Measurements from ENCODE around the gene PCMT1. TPM values are rescaled to one million over a fixed set of nuclear protein-coding genes. Genes with fewer than 3 reads are reported as not detected.

PCMT1 gene
- total and polyA plus RNA-seq, 2 of the 13 experiments (the other 11 are each of a cell fraction or from before 2014, with no cell fraction given), result 112 to 169 TPM

DNA sequence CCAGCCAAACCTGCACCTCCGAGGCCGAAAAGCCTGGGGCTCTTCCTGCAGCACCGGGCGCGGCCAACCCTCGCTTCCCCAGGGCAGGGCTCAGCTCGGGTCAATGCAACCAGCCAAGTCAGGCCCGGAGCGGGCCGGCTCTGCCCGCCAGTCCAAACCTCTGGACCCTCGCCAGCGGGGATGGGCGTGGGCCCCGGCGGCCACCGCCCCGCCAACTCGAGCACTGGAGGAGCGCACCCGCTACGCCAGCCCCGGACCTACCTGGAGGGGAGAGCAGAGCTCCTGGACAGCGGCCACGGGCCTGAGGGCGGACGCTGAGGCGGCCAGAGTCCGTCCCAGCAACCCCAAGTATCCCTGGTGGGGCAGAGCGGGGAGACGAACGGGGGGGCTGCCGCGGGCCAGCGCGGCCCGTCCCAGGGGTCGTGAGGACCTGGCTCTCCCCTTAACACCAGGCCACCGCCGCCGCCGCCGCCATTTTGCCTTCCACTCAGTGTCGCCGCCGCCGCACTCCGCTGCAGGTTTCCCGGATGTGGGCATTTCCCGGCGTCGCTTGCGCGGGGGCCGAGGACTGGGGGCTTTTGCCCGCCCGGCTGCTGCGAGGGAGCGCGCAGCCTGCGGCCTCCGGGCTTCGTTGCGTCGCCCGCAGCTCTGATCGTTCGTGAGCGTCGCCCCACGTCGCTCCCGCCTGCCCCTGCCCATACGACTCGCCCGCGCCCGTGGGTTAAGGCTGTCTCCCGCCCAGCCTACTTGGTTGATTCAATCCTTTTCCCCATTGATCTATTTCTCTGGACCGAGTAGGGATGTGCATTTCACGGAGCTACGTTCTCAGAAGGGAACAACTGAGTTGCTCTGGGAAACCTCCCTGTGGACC is 31.7 kb upstream of the PCMT1 start, which contains the start of gene LATS1 (continued):
- no peak for TF ChIP-seq MAFG (CRISPR knock-in tag; IDR thresholded peaks at IDR 0.05)
- no peak for TF ChIP-seq MBD4 (IDR thresholded peaks at IDR 0.05; ENCODE audit: borderline replicate concordance, low read length)
- peak; percentile 81 for TF ChIP-seq ZNF616 (CRISPR knock-in tag; IDR thresholded peaks at IDR 0.05; ENCODE audit: low read depth)
- TF ChIP-seq, protein P1, sequence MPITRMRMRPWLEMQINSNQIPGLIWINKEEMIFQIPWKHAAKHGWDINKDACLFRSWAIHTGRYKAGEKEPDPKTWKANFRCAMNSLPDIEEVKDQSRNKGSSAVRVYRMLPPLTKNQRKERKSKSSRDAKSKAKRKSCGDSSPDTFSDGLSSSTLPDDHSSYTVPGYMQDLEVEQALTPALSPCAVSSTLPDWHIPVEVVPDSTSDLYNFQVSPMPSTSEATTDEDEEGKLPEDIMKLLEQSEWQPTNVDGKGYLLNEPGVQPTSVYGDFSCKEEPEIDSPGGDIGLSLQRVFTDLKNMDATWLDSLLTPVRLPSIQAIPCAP (CRISPR knock-in tag; IDR thresholded peaks at IDR 0.05; ENCODE audit: low read depth), result peak; percentile 94
- peak; percentile 91 for TF ChIP-seq NR2C2 (CRISPR knock-in tag; IDR thresholded peaks at IDR 0.05; ENCODE audit: borderline replicate concordance)
- TF ChIP-seq, protein P2, sequence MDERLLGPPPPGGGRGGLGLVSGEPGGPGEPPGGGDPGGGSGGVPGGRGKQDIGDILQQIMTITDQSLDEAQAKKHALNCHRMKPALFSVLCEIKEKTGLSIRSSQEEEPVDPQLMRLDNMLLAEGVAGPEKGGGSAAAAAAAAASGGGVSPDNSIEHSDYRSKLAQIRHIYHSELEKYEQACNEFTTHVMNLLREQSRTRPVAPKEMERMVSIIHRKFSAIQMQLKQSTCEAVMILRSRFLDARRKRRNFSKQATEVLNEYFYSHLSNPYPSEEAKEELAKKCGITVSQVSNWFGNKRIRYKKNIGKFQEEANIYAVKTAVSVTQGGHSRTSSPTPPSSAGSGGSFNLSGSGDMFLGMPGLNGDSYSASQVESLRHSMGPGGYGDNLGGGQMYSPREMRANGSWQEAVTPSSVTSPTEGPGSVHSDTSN (CRISPR knock-in tag; IDR thresholded peaks at IDR 0.05), result no peak
- TF ChIP-seq ZSCAN20 (CRISPR knock-in tag; IDR thresholded peaks at IDR 0.05; ENCODE audit: borderline replicate concordance), result peak; percentile 50
- TF ChIP-seq SALL1 (CRISPR knock-in tag; IDR thresholded peaks at IDR 0.05), result peak; percentile 90
- TF ChIP-seq EZH2 (conservative IDR thresholded peaks at IDR 0.05; ENCODE audit: low read depth, low read length), result no peak
- TF ChIP-seq, protein P3, sequence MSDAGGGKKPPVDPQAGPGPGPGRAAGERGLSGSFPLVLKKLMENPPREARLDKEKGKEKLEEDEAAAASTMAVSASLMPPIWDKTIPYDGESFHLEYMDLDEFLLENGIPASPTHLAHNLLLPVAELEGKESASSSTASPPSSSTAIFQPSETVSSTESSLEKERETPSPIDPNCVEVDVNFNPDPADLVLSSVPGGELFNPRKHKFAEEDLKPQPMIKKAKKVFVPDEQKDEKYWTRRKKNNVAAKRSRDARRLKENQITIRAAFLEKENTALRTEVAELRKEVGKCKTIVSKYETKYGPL (CRISPR knock-in tag; IDR thresholded peaks at IDR 0.05), result peak; percentile 23; the same call in 1 of the 2 replicates
- TF ChIP-seq ONECUT2 (CRISPR knock-in tag; IDR thresholded peaks at IDR 0.05), result no peak
- TF ChIP-seq, protein P4, sequence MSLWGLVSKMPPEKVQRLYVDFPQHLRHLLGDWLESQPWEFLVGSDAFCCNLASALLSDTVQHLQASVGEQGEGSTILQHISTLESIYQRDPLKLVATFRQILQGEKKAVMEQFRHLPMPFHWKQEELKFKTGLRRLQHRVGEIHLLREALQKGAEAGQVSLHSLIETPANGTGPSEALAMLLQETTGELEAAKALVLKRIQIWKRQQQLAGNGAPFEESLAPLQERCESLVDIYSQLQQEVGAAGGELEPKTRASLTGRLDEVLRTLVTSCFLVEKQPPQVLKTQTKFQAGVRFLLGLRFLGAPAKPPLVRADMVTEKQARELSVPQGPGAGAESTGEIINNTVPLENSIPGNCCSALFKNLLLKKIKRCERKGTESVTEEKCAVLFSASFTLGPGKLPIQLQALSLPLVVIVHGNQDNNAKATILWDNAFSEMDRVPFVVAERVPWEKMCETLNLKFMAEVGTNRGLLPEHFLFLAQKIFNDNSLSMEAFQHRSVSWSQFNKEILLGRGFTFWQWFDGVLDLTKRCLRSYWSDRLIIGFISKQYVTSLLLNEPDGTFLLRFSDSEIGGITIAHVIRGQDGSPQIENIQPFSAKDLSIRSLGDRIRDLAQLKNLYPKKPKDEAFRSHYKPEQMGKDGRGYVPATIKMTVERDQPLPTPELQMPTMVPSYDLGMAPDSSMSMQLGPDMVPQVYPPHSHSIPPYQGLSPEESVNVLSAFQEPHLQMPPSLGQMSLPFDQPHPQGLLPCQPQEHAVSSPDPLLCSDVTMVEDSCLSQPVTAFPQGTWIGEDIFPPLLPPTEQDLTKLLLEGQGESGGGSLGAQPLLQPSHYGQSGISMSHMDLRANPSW (CRISPR knock-in tag; IDR thresholded peaks at IDR 0.05; ENCODE audit: borderline replicate concordance), result peak; percentile 52; the same call in 1 of the 2 replicates
- TF ChIP-seq SMARCC2 (IDR thresholded peaks at IDR 0.05), result no peak
- TF ChIP-seq KDM5A (IDR thresholded peaks at IDR 0.05; ENCODE audit: borderline replicate concordance, low read length), result peak; percentile 85
- TF ChIP-seq ATRX (CRISPR knock-in tag; IDR thresholded peaks at IDR 0.05; ENCODE audit: borderline replicate concordance), result no peak
- TF ChIP-seq ZNF782 (CRISPR knock-in tag; IDR thresholded peaks at IDR 0.05; ENCODE audit: borderline replicate concordance), result peak; percentile 97; the same call in 1 of the 2 replicates
- TF ChIP-seq ASH2L (IDR thresholded peaks at IDR 0.05; ENCODE audit: insufficient read length, low read depth, low read length), result peak; percentile 99
- TF ChIP-seq GATAD2A (CRISPR knock-in tag; IDR thresholded peaks at IDR 0.05), result peak; percentile 44; the same call in 1 of the 2 replicates
- TF ChIP-seq GLI4 (CRISPR knock-in tag; IDR thresholded peaks at IDR 0.05; ENCODE audit: borderline replicate concordance), result peak; percentile 96; the same call in 1 of the 2 replicates
- TF ChIP-seq ZNF547 (CRISPR knock-in tag; IDR thresholded peaks at IDR 0.05), result peak; percentile 96
- TF ChIP-seq, protein P5, sequence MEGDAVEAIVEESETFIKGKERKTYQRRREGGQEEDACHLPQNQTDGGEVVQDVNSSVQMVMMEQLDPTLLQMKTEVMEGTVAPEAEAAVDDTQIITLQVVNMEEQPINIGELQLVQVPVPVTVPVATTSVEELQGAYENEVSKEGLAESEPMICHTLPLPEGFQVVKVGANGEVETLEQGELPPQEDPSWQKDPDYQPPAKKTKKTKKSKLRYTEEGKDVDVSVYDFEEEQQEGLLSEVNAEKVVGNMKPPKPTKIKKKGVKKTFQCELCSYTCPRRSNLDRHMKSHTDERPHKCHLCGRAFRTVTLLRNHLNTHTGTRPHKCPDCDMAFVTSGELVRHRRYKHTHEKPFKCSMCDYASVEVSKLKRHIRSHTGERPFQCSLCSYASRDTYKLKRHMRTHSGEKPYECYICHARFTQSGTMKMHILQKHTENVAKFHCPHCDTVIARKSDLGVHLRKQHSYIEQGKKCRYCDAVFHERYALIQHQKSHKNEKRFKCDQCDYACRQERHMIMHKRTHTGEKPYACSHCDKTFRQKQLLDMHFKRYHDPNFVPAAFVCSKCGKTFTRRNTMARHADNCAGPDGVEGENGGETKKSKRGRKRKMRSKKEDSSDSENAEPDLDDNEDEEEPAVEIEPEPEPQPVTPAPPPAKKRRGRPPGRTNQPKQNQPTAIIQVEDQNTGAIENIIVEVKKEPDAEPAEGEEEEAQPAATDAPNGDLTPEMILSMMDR (CRISPR knock-in tag; IDR thresholded peaks at IDR 0.05), result peak; percentile 29; the same call in 1 of the 2 replicates
- peak; percentile 97; the same call in 1 of the 2 replicates for TF ChIP-seq ZNF878 (CRISPR knock-in tag; IDR thresholded peaks at IDR 0.05)
